A673 (cell line): ENCODE results near the gene TMOD2. TPM values are rescaled to one million over a fixed set of nuclear protein-coding genes. Genes with fewer than 3 reads are reported as not detected.

Experiments used
- BruUV-seq: library from RNA; stranded (reverse); fragments of 400-500 nt; replicated peaks from 2 replicates; lab custom pipeline; 2021; lab: Mats Ljungman, UMichigan
- CTCF ChIA-PET: fragments of 300-600 bp; sonication (Branson Sonifier 250); formaldehyde crosslinking; loops from one replicate; lab custom pipeline; 2022; ENCODE audit warnings: antibody characterized with exemption; lab: Charles Lee
- POLR2A ChIA-PET: fragments of 300-600 bp; sonication (Branson Sonifier 250); formaldehyde crosslinking; loops from one replicate; lab custom pipeline; 2022; ENCODE audit warnings: antibody characterized with exemption; ENCODE audit not compliant: low non-redundant PET; lab: Charles Lee
- DNase-seq: peaks from one replicate; pipeline ENCODE4 v3.0.0-alpha.2; 2015; ENCODE audit warnings: low spot score
- H3K27ac ChIP-seq: fragments of 200-600 bp; sonication (generic); 2 replicates; pipeline ENCODE4 v1.5.1; 2016; ENCODE audit warnings: mixed run types, low read depth, mild to moderate bottlenecking, mixed read lengths, antibody characterized with exemption, low read length; ENCODE audit not compliant: poor library complexity, severe bottlenecking
- H3K27me3 ChIP-seq: fragments of 200-600 bp; sonication (generic); replicated peaks from 2 replicates; pipeline ENCODE4 v1.6.1; 2017; ENCODE audit warnings: mixed run types, low read depth, mild to moderate bottlenecking, mixed read lengths, antibody characterized with exemption, low read length; ENCODE audit not compliant: insufficient read depth, poor library complexity
- H3K36me3 ChIP-seq: fragments of 200-600 bp; sonication (generic); 2 replicates; pipeline ENCODE4 v1.6.1; 2016; ENCODE audit warnings: mixed run types, mild to moderate bottlenecking, mixed read lengths, antibody characterized with exemption, low read length; ENCODE audit not compliant: insufficient read depth, poor library complexity, severe bottlenecking
- H3K4me1 ChIP-seq: fragments of 200-600 bp; sonication (generic); 2 replicates; pipeline ENCODE4 v1.6.1; 2017; ENCODE audit warnings: mixed run types, mild to moderate bottlenecking, mixed read lengths, antibody characterized with exemption, low read length; ENCODE audit not compliant: insufficient read depth, poor library complexity, severe bottlenecking
- H3K4me3 ChIP-seq: fragments of 200-600 bp; sonication (generic); 2 replicates; pipeline ENCODE4 v1.5.1; 2016; ENCODE audit warnings: low read depth, mixed run types, mild to moderate bottlenecking, mixed read lengths, low read length; ENCODE audit not compliant: poor library complexity, severe bottlenecking
- H3K9me3 ChIP-seq: fragments of 200-600 bp; sonication (generic); 2 replicates; pipeline ENCODE4 v1.6.1; 2016; ENCODE audit warnings: mixed run types, low read depth, mild to moderate bottlenecking, mixed read lengths, antibody characterized with exemption, low read length; ENCODE audit not compliant: poor library complexity, severe bottlenecking
- CTCF ChIP-seq: fragments of 300-800, 200-600 bp; sonication (generic); conservative IDR thresholded peaks from 2 replicates; pipeline ENCODE4 v1.5.1; 2017; ENCODE audit warnings: low read depth, mild to moderate bottlenecking, antibody characterized with exemption, low read length, moderate library complexity, mixed read lengths
- EZH2 ChIP-seq: fragments of 200-600 bp; sonication (generic); IDR thresholded peaks from 2 replicates; pipeline ENCODE4 v1.6.1; 2017; ENCODE audit warnings: borderline replicate concordance, low read depth, mild to moderate bottlenecking, mixed read lengths, antibody characterized with exemption, low read length; ENCODE audit not compliant: poor library complexity, severe bottlenecking
- intact Hi-C: fragments of 100-400 bp; cut with micrococcal nuclease; formaldehyde crosslinking; loops from one replicate; pipeline ENCODE4 v1.10.0; 2022; ENCODE audit not compliant: unreplicated experiment
- total RNA-seq: library from RNA; stranded (reverse); gene quantifications from 2 replicates; pipeline ENCODE4 v1.2.3, GENCODE V29; 2021

Gene TMOD2
- total RNA-seq, 1 experiment from 2014 or later: 0.67 TPM

GRCh38 chr15:51760805-51761204 is 9.4 kb downstream of the TMOD2 start:
- no peak for TF ChIP-seq CTCF
- no peak for TF ChIP-seq EZH2
- POLR2A ChIA-PET: interaction anchor here (0.6 kb wide), 1 partner anchor 11 kb away, joined by 3 read pairs; no protein-coding TSS in a partner anchor
- Histone ChIP-seq H3K36me3 (no peaks in the 10 kb centered on the region), H3K27me3 (peaks cover 4% of the 10 kb centered on the region), H3K9me3 (no peaks in the 10 kb centered on the region), H3K4me1 (no peaks in the 10 kb centered on the region), H3K4me3 (no peak overlapping the region), H3K27ac (no peak overlapping the region)
- DNase-seq: no peak
- CTCF ChIA-PET: interaction anchor here (0.6 kb wide), 1 partner anchor 15 kb away, joined by 4 read pairs; no protein-coding TSS in a partner anchor
- intact Hi-C loops: no loop called here
- BruUV-seq: no TSS peak

- intact Hi-C loops: no loop called here
- BruUV-seq: no TSS peak
- TF ChIP-seq CTCF (no peak), EZH2 (no peak)
- POLR2A ChIA-PET: no interaction called here
- no peak overlapping the region for H3K27ac ChIP-seq
- CTCF ChIA-PET: no interaction called here
- H3K27me3 ChIP-seq: no peaks in the 10 kb centered on the region
- H3K4me3 ChIP-seq: no peak overlapping the region
- DNase-seq: no peak
- H3K4me1 ChIP-seq: no peaks in the 10 kb centered on the region
- no peaks in the 10 kb centered on the region for H3K36me3 ChIP-seq
- no peaks in the 10 kb centered on the region for H3K9me3 ChIP-seq
Measured at GRCh38 chr15:51765751-51766150, 14.4 kb downstream of the TMOD2 start.

- Histone ChIP-seq H3K4me1 (no peaks in the 10 kb centered on the region), H3K9me3 (no peaks in the 10 kb centered on the region), H3K36me3 (no peaks in the 10 kb centered on the region), H3K27me3 (no peaks in the 10 kb centered on the region), H3K4me3 (no peak overlapping the region), H3K27ac (no peak overlapping the region)
- no TSS peak for BruUV-seq
- TF ChIP-seq CTCF (no peak), EZH2 (no peak)
- POLR2A ChIA-PET: no interaction called here
- intact Hi-C loops: no loop called here
- DNase-seq: no peak
- CTCF ChIA-PET: no interaction called here
Measured at GRCh38 chr15:51766341-51766740, 14.9 kb downstream of the TMOD2 start.
